HL-60 (cell line): ENCODE data around the gene RFC2.

Experiments
- GABPA ChIP-seq: IDR thresholded peaks from 2 replicates; pipeline ENCODE4 v1.6.1; 2012; ENCODE audit warnings: low read depth
- POLR2AphosphoS5 ChIP-seq: IDR thresholded peaks from 2 replicates; pipeline ENCODE4 v1.6.1; 2012; ENCODE audit warnings: low read depth
- SPI1 ChIP-seq: IDR thresholded peaks from 2 replicates; pipeline ENCODE4 v1.6.1; 2012; ENCODE audit warnings: low read depth, mild to moderate bottlenecking, borderline replicate concordance
- TF ChIP-seq, protein P1 (sequence below): IDR thresholded peaks from one replicate; pipeline ENCODE4 v1.5.1; 2011; ENCODE audit warnings: low read length, control low read depth, inconsistent platforms; ENCODE audit not compliant: insufficient read depth
- TF ChIP-seq, protein P2 (sequence below): IDR thresholded peaks from 2 replicates; pipeline ENCODE4 v1.6.1; 2012; ENCODE audit warnings: low read depth; ENCODE audit not compliant: insufficient replicate concordance

DNA sequence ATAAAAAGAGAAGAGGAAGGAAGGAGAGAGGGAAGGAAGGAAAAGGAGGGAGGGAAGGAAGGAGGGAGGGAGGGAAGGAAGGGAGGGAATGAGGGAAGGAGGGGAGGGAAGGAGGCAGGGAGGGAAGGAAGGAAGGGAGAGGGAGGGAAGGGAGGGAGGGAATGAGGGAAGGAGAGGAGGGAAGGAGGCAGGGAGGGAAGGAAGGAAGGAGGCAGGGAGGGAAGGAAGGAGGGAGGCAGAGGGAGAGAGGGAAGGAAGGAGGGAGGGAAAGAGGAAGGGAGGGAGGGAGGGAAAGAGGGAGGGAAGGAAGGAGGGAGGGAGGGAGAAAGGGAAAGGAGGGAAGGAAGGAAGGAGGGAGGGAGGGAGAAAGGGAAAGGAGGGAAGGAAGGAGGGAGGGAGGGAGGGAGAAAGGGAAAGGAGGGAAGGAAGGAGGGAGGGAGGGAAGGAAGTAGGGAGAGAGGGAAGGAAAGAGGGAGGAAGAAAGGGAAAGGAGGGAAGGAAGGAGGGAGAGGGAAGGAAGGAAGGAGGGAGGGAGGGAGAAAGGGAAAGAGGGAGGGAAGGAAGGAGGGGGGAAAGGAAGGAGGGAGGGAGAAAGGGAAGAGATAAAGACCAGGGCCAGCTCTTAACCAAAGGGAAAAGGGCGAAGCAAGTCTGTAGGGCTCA, 50.1 kb downstream of the RFC2 start:
- TF ChIP-seq, protein P1, sequence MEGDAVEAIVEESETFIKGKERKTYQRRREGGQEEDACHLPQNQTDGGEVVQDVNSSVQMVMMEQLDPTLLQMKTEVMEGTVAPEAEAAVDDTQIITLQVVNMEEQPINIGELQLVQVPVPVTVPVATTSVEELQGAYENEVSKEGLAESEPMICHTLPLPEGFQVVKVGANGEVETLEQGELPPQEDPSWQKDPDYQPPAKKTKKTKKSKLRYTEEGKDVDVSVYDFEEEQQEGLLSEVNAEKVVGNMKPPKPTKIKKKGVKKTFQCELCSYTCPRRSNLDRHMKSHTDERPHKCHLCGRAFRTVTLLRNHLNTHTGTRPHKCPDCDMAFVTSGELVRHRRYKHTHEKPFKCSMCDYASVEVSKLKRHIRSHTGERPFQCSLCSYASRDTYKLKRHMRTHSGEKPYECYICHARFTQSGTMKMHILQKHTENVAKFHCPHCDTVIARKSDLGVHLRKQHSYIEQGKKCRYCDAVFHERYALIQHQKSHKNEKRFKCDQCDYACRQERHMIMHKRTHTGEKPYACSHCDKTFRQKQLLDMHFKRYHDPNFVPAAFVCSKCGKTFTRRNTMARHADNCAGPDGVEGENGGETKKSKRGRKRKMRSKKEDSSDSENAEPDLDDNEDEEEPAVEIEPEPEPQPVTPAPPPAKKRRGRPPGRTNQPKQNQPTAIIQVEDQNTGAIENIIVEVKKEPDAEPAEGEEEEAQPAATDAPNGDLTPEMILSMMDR, result no peak
- TF ChIP-seq GABPA (no peak), POLR2AphosphoS5 (no peak), SPI1 (no peak)
- TF ChIP-seq, protein P2, sequence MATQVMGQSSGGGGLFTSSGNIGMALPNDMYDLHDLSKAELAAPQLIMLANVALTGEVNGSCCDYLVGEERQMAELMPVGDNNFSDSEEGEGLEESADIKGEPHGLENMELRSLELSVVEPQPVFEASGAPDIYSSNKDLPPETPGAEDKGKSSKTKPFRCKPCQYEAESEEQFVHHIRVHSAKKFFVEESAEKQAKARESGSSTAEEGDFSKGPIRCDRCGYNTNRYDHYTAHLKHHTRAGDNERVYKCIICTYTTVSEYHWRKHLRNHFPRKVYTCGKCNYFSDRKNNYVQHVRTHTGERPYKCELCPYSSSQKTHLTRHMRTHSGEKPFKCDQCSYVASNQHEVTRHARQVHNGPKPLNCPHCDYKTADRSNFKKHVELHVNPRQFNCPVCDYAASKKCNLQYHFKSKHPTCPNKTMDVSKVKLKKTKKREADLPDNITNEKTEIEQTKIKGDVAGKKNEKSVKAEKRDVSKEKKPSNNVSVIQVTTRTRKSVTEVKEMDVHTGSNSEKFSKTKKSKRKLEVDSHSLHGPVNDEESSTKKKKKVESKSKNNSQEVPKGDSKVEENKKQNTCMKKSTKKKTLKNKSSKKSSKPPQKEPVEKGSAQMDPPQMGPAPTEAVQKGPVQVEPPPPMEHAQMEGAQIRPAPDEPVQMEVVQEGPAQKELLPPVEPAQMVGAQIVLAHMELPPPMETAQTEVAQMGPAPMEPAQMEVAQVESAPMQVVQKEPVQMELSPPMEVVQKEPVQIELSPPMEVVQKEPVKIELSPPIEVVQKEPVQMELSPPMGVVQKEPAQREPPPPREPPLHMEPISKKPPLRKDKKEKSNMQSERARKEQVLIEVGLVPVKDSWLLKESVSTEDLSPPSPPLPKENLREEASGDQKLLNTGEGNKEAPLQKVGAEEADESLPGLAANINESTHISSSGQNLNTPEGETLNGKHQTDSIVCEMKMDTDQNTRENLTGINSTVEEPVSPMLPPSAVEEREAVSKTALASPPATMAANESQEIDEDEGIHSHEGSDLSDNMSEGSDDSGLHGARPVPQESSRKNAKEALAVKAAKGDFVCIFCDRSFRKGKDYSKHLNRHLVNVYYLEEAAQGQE, result no peak
